Measurements from ENCODE around the gene SCOC. TPM values are rescaled to one million over a fixed set of nuclear protein-coding genes. Genes with fewer than 3 reads are reported as not detected.

Gene SCOC
- total and polyA plus RNA-seq, 2 of the 13 experiments (the other 11 are each of a cell fraction or from before 2014, with no cell fraction given): 43.8 to 65.2 TPM

DNA sequence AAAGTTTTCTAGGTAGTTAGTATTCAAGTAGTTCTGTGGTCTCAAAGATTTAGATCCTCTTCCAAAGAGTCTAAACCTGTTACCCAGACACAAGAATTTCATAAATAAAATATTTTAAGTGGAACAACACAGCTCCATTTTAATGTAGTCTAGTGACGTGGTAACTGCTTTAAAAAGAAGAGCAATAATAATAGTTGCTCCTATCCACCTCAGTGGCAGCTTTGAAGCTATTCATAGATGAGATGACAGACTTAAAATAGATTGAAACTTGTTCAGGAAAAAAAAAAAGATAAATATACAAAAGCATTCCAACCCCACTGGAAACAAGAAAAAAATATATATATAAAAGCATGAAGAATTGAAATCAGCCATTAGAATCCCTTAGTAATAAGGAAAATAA lies 14.6 kb downstream of the SCOC start (continued):
- TF ChIP-seq, protein P1, sequence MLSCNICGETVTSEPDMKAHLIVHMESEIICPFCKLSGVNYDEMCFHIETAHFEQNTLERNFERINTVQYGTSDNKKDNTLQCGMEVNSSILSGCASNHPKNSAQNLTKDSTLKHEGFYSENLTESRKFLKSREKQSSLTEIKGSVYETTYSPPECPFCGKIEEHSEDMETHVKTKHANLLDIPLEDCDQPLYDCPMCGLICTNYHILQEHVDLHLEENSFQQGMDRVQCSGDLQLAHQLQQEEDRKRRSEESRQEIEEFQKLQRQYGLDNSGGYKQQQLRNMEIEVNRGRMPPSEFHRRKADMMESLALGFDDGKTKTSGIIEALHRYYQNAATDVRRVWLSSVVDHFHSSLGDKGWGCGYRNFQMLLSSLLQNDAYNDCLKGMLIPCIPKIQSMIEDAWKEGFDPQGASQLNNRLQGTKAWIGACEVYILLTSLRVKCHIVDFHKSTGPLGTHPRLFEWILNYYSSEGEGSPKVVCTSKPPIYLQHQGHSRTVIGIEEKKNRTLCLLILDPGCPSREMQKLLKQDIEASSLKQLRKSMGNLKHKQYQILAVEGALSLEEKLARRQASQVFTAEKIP (CRISPR knock-in tag; IDR thresholded peaks at IDR 0.05; ENCODE audit: borderline replicate concordance): no peak
- TF ChIP-seq RAD21 (CRISPR knock-in tag; IDR thresholded peaks at IDR 0.05) (no peak), ZNF615 (CRISPR knock-in tag; IDR thresholded peaks at IDR 0.05; ENCODE audit: borderline replicate concordance) (no peak)

DNA sequence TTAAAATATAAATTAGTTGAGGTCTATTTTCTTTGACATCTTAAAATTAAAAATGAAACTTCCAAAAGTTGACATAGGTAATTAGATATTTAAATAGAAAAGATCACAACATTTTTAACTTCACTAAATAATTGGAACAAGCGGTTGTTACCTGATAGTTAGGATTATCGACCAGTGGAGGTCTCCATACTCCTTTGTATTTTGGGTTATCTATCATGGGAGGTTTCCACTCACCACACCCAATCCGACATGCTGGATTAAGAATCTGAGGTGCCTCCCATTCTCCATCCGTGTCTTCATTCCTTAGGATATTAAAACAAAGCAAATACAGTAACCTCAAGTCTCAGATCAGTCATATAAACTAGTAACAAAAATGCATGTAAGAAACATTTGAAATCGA lies 22.2 kb downstream of the SCOC start:
- TF ChIP-seq, protein P2, sequence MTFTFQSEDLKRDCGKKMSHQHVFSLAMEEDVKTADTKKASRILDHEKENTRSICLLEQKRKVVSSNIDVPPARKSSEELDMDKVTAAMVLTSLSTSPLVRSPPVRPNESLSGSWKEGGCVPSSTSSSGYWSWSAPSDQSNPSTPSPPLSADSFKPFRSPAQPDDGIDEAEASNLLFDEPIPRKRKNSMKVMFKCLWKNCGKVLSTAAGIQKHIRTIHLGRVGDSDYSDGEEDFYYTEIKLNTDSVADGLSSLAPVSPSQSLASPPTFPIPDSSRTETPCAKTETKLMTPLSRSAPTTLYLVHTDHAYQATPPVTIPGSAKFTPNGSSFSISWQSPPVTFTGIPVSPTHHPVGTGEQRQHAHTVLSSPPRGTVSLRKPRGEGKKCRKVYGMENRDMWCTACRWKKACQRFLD (CRISPR knock-in tag; IDR thresholded peaks at IDR 0.05; ENCODE audit: borderline replicate concordance): no peak
- TF ChIP-seq, protein P3, sequence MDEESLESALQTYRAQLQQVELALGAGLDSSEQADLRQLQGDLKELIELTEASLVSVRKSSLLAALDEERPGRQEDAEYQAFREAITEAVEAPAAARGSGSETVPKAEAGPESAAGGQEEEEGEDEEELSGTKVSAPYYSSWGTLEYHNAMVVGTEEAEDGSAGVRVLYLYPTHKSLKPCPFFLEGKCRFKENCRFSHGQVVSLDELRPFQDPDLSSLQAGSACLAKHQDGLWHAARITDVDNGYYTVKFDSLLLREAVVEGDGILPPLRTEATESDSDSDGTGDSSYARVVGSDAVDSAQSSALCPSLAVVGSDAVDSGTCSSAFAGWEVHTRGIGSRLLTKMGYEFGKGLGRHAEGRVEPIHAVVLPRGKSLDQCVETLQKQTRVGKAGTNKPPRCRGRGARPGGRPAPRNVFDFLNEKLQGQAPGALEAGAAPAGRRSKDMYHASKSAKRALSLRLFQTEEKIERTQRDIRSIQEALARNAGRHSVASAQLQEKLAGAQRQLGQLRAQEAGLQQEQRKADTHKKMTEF (CRISPR knock-in tag; IDR thresholded peaks at IDR 0.05): no peak
- TF ChIP-seq MXD4 (CRISPR knock-in tag; IDR thresholded peaks at IDR 0.05) (no peak), ZNF296 (CRISPR knock-in tag; conservative IDR thresholded peaks at IDR 0.05) (no peak), ZNF670 (CRISPR knock-in tag; IDR thresholded peaks at IDR 0.05; ENCODE audit: borderline replicate concordance) (no peak), ESRRA (CRISPR knock-in tag; IDR thresholded peaks at IDR 0.05; ENCODE audit: low read depth) (no peak)
- TF ChIP-seq, protein P4, sequence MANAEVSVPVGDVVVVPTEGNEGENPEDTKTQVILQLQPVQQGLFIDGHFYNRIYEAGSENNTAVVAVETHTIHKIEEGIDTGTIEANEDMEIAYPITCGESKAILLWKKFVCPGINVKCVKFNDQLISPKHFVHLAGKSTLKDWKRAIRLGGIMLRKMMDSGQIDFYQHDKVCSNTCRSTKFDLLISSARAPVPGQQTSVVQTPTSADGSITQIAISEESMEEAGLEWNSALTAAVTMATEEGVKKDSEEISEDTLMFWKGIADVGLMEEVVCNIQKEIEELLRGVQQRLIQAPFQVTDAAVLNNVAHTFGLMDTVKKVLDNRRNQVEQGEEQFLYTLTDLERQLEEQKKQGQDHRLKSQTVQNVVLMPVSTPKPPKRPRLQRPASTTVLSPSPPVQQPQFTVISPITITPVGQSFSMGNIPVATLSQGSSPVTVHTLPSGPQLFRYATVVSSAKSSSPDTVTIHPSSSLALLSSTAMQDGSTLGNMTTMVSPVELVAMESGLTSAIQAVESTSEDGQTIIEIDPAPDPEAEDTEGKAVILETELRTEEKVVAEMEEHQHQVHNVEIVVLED (CRISPR knock-in tag; IDR thresholded peaks at IDR 0.05; ENCODE audit: borderline replicate concordance): no peak
- in situ Hi-C loops (cut with HindIII; ENCODE audit: extremely low pct_ligation_motif_present, low pct_unique_long_range_greater_than_20kb): no loop called here

More for the DNA sequence above, 22.2 kb downstream of the SCOC start:
- CTCF ChIA-PET (ENCODE audit: low intra/inter-chr PET ratio, low total read pairs): no interaction called here
- no peak for DNase-seq (ENCODE audit: low spot score)
- Histone ChIP-seq H3K4me2 (ENCODE audit: low read depth, low read length) (no peak overlapping the region), H3K36me3 (replicated peaks in 1 of 2; ENCODE audit: control insufficient read depth in 1 of 2, insufficient read depth in 2 of 2, low read length in 2 of 2) (peaks cover 0 to 2% of the 10 kb centered on the region in 2 experiments; a peak in 1 of 5 replicates), H3K27ac (ENCODE audit: extremely low read length, insufficient read depth, low read length) (no peak overlapping the region), H3K9ac (ENCODE audit: insufficient read depth, low read depth, low read length) (no peak overlapping the region), H3K4me3 (replicated peaks in 1 of 3; ENCODE audit: insufficient read depth in 1 of 3, low read depth in 2 of 3, low read length in 3 of 3) (no peak overlapping the region), H3K4me1 (ENCODE audit: insufficient read depth, low read length) (no peaks in the 10 kb centered on the region), H2AFZ (ENCODE audit: low read length) (no peak overlapping the region), H4K20me1 (ENCODE audit: insufficient read depth, low read length) (no peaks in the 10 kb centered on the region), H3K27me3 (ENCODE audit: control insufficient read depth in 1 of 2, insufficient read depth in 2 of 2, low read length in 2 of 2) (no peaks in the 10 kb centered on the region), H3K9me3 (ENCODE audit: low read length) (no peaks in the 10 kb centered on the region), H3K79me2 (ENCODE audit: insufficient read depth, low read length) (no peaks in the 10 kb centered on the region)
- no peak for ATAC-seq
- POLR2A ChIA-PET: no interaction called here
- intact Hi-C loops (cut with micrococcal nuclease; ENCODE audit: unreplicated experiment): no loop called here
- 93% methylated on average over 5 of the region's 5 CpGs for WGBS (ENCODE audit: low lambda C conversion rate)
- BruUV-seq (replicated peaks): no TSS peak
- no peak for FAIRE-seq
